Measurements from ENCODE around the gene SAMSN1.
"Not testable (repeated sequence)": the region's sequence is repeated elsewhere in the genome, so short reads cannot be mapped to it uniquely, and the experiment has no call there.

SAMSN1 gene

GRCh38 chr21:14566894-14567293, 20.8 kb upstream of the SAMSN1 start:
- DNase-seq (ENCODE audit: low read depth in 3 of 3), result no peak

GRCh38 chr21:14562959-14563358, 16.8 kb upstream of the SAMSN1 start:
- no peak for DNase-seq (ENCODE audit: low read depth in 3 of 3)

GRCh38 chr21:14560555-14560954, 14.4 kb upstream of the SAMSN1 start:
- DNase-seq (ENCODE audit: low read depth in 3 of 3), result no peak

GRCh38 chr21:14560139-14560538, 14.0 kb upstream of the SAMSN1 start:
- DNase-seq (ENCODE audit: low read depth in 3 of 3), result no peak

- no peak for DNase-seq (ENCODE audit: low read depth in 3 of 3)
Observed at GRCh38 chr21:14559102-14559501, 13.0 kb upstream of the SAMSN1 start.

DNA sequence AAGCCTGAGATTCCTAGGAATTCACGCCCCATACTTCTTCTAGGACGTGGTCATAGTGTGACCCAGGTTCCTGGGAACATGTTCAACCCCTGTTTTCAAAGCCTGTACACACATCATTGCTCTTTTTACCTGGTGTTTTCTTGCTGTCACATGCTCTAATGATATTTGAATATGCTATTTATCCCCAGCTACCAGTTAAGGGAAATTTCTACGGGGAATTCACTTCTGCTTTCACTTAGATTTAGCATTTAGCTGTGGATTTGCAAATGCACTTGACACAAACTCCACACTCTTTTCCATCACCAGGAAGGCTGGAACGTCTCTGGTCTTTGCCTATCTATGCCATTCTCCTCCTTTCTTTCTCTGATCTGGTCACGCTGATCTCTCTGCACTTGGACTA, 11.3 kb upstream of the SAMSN1 start:
- DNase-seq (ENCODE audit: low read depth in 3 of 3), result no peak

DNA sequence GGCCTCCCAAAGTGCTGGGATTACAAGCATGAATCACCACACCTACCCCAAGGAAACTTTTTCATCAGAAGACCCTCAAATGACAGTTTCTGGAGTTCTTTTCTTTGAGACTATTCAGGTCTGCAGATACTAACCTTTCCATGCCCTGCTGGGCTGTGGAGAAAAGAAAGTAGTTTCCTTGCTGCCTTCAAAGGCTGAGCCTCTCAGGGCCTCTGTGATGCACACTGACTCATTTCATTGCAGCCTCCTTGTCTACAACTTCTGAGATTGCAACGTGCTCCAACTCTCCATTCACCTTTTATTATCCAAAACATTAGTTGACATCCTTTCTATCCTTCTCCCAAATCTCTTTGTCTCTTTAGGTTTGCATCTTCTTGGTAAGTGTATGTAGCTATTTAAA, 8.8 kb upstream of the SAMSN1 start:
- DNase-seq (ENCODE audit: low read depth in 3 of 3), result no peak

GRCh38 chr21:14553422-14553821, 7.3 kb upstream of the SAMSN1 start:
- no peak for DNase-seq (ENCODE audit: low read depth in 3 of 3)

DNA sequence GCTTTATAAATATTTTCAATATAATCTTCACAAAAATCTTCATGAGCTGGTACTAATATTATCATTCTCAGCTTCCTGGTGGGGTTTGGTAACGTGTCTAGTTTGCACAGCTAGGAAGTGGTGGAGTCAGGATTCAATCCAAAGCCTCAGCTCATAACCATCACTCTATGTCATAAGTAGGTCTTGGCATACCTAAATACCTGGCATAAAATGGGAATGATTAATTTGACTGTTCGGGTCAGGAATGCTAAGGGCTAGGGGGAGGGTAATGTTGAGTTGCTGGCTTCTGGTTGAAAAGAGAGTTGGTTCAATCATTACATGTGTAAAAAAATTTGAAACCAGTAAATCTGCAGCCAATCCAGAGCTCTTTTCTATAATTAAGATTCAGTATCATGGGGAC, 5.6 kb upstream of the SAMSN1 start:
- DNase-seq (ENCODE audit: low read depth in 3 of 3), result no peak

- DNase-seq (ENCODE audit: low read depth in 3 of 3), result no peak
Observed at GRCh38 chr21:14550135-14550534, 4.0 kb upstream of the SAMSN1 start.

DNA sequence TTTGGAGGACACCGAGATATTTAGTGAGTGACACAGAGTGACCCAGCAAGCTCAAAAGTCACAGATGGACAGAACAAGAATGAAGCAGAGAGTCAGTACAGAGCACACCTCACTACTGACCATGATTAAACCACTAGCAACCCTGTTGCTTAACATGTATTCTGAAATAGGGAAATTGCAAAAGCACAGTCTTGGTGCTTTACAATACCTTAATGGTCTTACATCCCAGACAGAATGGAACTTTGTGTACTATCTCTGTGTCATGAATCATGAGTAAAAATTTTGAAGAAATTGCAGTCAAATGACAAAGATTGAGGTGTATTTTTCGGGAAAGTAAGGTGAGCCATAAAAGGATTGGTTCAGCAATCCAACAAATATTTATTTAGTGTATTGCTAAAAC, 2.7 kb upstream of the SAMSN1 start:
- no peak for DNase-seq (ENCODE audit: low read depth in 3 of 3)

GRCh38 chr21:14547834-14548513, 1.9 kb upstream of the SAMSN1 start:
- no peak for DNase-seq (ENCODE audit: low read depth in 3 of 3)

GRCh38 chr21:14546719-14547118, 604 bp upstream of the SAMSN1 start:
- not testable (repeated sequence) for DNase-seq (ENCODE audit: low read depth in 3 of 3)

DNA sequence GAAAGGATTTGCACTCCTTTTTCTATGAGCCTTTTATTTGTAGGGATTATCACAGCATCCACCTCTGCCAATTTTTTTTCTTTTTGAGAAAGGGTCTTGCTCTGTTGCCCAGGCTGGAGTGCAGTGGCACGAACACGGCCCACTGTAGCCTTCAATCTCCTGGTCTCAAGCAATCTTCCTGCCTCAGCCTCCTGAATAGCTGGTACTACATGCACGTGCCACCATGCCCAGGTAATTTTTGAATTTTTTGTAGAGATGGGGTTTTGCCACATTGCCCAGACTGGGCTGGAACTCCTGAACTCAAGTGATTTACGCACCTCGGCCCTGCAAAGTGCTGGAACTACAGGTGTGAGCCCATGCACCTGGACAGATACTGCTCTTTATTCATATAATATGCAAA, 2.1 kb downstream of the SAMSN1 start:
- no peak for DNase-seq (ENCODE audit: low read depth in 3 of 3)

DNA sequence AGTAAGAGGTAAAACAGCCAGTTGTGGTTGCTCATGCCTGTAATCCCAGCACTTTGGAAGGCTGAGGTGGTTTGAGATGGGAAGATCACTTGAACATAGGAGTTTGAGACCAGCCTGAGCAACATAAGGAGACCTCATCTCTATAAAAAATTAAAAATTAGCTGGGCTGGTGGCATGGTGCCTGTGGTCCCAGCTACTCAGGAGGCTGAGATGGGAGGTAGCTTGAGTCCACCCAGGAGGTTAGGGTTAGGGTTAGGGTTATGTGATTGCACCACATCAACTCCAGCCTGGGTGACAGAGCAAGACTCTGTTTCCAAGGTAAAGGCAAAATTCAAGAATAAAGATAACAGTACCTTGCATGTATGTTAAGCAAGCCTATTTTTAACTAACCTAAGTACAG, 3.5 kb downstream of the SAMSN1 start:
- DNase-seq (ENCODE audit: low read depth in 3 of 3), result no peak

GRCh38 chr21:14541841-14542490, 4.1 kb downstream of the SAMSN1 start:
- no peak for DNase-seq (ENCODE audit: low read depth in 3 of 3)

DNA sequence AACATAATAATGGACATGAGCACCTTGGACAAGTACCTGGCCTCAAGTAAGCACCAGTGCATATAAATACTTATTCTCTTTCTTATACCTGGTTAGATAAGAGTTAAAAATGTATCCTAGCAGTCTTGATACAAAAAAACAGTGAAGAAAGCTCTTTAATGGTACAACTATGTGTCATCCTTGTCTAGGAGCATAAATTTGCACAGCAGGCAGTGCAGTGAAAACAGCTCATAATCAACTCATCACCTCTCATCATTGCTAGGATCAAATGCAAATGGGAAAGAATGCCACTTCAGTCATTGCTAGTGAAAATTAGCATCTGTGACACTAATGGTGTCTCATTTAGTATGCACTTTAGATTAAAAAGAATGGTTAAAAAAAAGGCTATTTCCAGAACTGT, 7.6 kb downstream of the SAMSN1 start:
- no peak for DNase-seq (ENCODE audit: low read depth in 3 of 3)

- DNase-seq (ENCODE audit: low read depth in 3 of 3), result no peak
Observed at GRCh38 chr21:14536929-14537328, 9.2 kb downstream of the SAMSN1 start.

DNA sequence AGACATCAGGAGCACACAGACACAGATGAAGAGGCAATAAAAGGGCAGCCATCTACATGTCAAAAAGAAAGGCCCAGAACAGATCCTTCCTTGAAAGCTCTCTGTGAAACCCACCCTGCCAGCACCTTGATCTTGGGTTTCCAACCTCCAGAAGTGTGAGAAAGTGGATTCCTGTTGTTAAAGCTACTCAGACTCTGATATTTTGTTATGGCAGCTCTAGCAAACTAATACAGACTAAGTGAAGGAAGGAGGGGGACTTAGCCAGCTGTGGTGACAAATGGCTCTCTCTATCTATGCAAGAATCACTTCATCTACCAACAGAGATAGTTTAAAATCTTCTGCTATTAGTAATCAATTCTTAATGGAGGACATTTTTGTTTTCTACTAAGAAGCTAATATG, 10.4 kb downstream of the SAMSN1 start:
- no peak for DNase-seq (ENCODE audit: low read depth in 3 of 3)

DNA sequence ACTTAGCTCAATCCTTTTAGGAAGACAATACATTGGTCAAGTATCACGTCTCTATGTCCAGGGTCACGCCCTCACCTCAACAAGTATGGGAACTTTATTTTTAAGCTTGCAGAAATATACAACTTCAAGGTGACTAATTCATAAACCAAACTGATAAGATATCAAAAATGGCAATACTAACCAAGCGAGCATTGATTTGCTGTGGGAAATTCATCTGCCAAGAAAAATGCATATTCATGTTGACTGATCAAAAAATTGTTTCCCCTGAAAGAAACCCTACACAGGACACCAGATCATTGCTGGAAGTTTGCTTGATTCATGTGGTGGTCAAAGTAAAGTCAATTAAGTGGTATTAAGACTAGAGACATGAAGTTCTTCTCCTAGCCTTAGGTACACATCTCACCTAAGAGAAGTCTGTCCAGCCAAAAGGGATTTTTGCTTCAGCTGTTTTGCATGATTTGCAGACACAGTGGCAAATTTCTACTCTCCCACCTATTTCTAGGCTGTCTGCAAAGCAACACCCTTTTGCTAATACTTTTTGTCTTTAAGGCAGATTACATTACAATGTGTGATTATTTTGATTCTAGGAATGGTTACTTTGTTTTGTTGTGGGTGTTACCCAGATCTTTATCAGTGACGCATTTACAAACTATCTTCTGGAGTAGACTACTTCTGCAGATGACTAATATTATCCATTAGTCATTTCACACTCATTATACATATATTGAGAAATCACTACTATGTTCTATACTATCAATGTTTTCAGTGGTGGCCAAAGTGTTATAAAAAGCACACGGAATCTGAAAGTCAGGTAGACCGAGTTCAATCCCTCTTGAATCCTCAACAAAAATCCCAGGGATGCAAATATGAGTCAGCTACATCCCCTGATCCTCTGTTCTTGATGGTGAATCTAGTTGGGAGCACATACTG, 12.4 kb downstream of the SAMSN1 start:
- no peak for DNase-seq (ENCODE audit: low read depth in 3 of 3)

GRCh38 chr21:14531757-14532316, 14.3 kb downstream of the SAMSN1 start:
- no peak for DNase-seq (ENCODE audit: low read depth in 3 of 3)

DNA sequence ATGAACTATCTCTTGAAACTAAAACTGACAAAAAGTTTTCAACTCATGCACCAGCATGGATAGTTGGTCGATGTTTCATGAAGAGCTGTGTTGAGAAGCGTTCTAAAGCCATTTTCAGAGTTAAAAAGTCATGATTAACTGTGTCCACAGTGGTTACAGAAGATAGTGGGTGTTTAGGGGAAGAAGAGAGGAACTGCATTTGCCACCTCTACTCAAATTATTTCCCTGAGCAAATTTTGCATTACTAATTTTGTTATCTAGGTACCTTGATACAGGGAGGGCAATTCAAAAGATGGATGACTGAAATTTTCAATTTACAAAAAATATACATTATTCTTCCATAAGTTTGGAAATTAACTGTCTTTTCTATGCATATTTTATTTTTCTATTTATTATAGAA, 15.5 kb downstream of the SAMSN1 start:
- DNase-seq (ENCODE audit: low read depth in 3 of 3), result no peak
